Head of caudate nucleus (tissue), 42 donors: Measurements from ENCODE around the gene VMP1.
A peak's percentile ranks its signal among the peaks of the same experiment; 100 is the strongest.

Experiments used
- DNase-seq, 42 donors: peaks; one replicate each; pipeline versions ENCODE4 v3.0.0 to v3.0.0-alpha.2; 2020 to 2021; ENCODE audit warnings: mixed read lengths in 7 of 42
- intact Hi-C: fragments of 100-400 bp; cut with DNase I; formaldehyde crosslinking; loops from one replicate; pipeline ENCODE4 v1.15.0; 2022

Gene VMP1

GRCh38 chr17:59699786-59700185 is 7.7 kb upstream of the VMP1 start:
- no peak for DNase-seq
- intact Hi-C loops = no loop called here

- intact Hi-C loops = no loop called here
- no peak for DNase-seq
Measured at GRCh38 chr17:59702304-59702703, 5.2 kb upstream of the VMP1 start.

- intact Hi-C loops = no loop called here
- peak in 7 of 42 donors; percentile 10 to 41 (median 21) for DNase-seq
Measured at GRCh38 chr17:59707971-59708430, 547 bp downstream of the VMP1 start.

GRCh38 chr17:59711936-59712335 is 4.5 kb downstream of the VMP1 start:
- no peak for DNase-seq
- intact Hi-C loops = no loop called here

- no peak for DNase-seq
- intact Hi-C loops = no loop called here
Measured at GRCh38 chr17:59712862-59713261, 5.4 kb downstream of the VMP1 start.

- no peak for DNase-seq
- intact Hi-C loops = no loop called here
Measured at GRCh38 chr17:59714255-59714654, 6.8 kb downstream of the VMP1 start.

- DNase-seq = no peak
- intact Hi-C loops = no loop called here
Measured at GRCh38 chr17:59716427-59716826, 9.0 kb downstream of the VMP1 start.

- no peak for DNase-seq
- intact Hi-C loops = no loop called here
Measured at GRCh38 chr17:59719526-59719925, 12.1 kb downstream of the VMP1 start.

GRCh38 chr17:59722623-59723022 is 15.2 kb downstream of the VMP1 start:
- intact Hi-C loops = no loop called here
- no peak for DNase-seq

- no peak for DNase-seq
- intact Hi-C loops = no loop called here
Measured at GRCh38 chr17:59723041-59723440, 15.6 kb downstream of the VMP1 start.

GRCh38 chr17:59723607-59724006 is 16.2 kb downstream of the VMP1 start:
- intact Hi-C loops = no loop called here
- DNase-seq = no peak

GRCh38 chr17:59725691-59726090 is 18.2 kb downstream of the VMP1 start:
- intact Hi-C loops = no loop called here
- no peak for DNase-seq

- intact Hi-C loops = no loop called here
- no peak for DNase-seq
Measured at GRCh38 chr17:59727817-59728533, 20.5 kb downstream of the VMP1 start.

GRCh38 chr17:59730268-59730834 is 22.9 kb downstream of the VMP1 start:
- intact Hi-C loops = no loop called here

GRCh38 chr17:59733697-59734096 is 26.2 kb downstream of the VMP1 start:
- no peak for DNase-seq
- intact Hi-C loops = no loop called here

More at GRCh38 chr17:59730268-59730834, 22.9 kb downstream of the VMP1 start:
- DNase-seq = no peak

GRCh38 chr17:59734226-59734625 is 26.8 kb downstream of the VMP1 start:
- DNase-seq = no peak
- intact Hi-C loops = no loop called here

- DNase-seq = no peak
- intact Hi-C loops = no loop called here
Measured at GRCh38 chr17:59737324-59737723, 29.9 kb downstream of the VMP1 start.

- DNase-seq = no peak
- intact Hi-C loops = no loop called here
Measured at GRCh38 chr17:59743842-59744241, 36.4 kb downstream of the VMP1 start.

- intact Hi-C loops = no loop called here
- DNase-seq = no peak
Measured at GRCh38 chr17:59745040-59745439, 37.6 kb downstream of the VMP1 start.

- intact Hi-C loops = no loop called here
- peak in 2 of 42 donors; percentile 8 to 15 for DNase-seq
Measured at GRCh38 chr17:59746849-59747445, 39.5 kb downstream of the VMP1 start.

GRCh38 chr17:59748591-59748990 is 41.1 kb downstream of the VMP1 start:
- intact Hi-C loops = no loop called here
- no peak for DNase-seq
